Dedifferentiated amniotic fluid mesenchymal stem cell (primary cell): ENCODE results near the gene CAMK1D.
"Not testable (repeated sequence)": the region's sequence is repeated elsewhere in the genome, so short reads cannot be mapped to it uniquely, and the experiment has no call there.

ENCODE experiments used
- DNase-seq: peaks from one replicate; pipeline ENCODE4 v3.0.0-alpha.2; 2016; ENCODE audit errors: extremely low spot score

CAMK1D gene

GRCh38 chr10:12348870-12349628, at the start of gene CAMK1D:
Gene CAMK1D, plus strand, starts transcription at chr10:12349547.
- DNase-seq: peak; percentile 63

GRCh38 chr10:12301036-12301435, 48.3 kb upstream of the CAMK1D start:
- not testable (repeated sequence) for DNase-seq

GRCh38 chr10:12308057-12308456, 41.3 kb upstream of the CAMK1D start:
- DNase-seq: no peak

GRCh38 chr10:12308736-12309375, 40.5 kb upstream of the CAMK1D start:
- DNase-seq: no peak

GRCh38 chr10:12309783-12310182, 39.6 kb upstream of the CAMK1D start:
- not testable (repeated sequence) for DNase-seq

- DNase-seq: no peak
Measured at GRCh38 chr10:12314836-12315235, 34.5 kb upstream of the CAMK1D start.

- DNase-seq: no peak
Measured at GRCh38 chr10:12319076-12319475, 30.3 kb upstream of the CAMK1D start.

GRCh38 chr10:12320892-12321291, 28.5 kb upstream of the CAMK1D start:
- DNase-seq: peak; percentile 11

- DNase-seq: no peak
Measured at GRCh38 chr10:12321641-12322040, 27.7 kb upstream of the CAMK1D start.

GRCh38 chr10:12322583-12323131, 26.7 kb upstream of the CAMK1D start:
- no peak for DNase-seq

- no peak for DNase-seq
Measured at GRCh38 chr10:12324530-12324929, 24.8 kb upstream of the CAMK1D start.

GRCh38 chr10:12327074-12327473, 22.3 kb upstream of the CAMK1D start:
- DNase-seq: no peak

GRCh38 chr10:12327476-12327875, 21.9 kb upstream of the CAMK1D start:
- DNase-seq: no peak

- DNase-seq: not testable (repeated sequence)
Measured at GRCh38 chr10:12328312-12328711, 21.0 kb upstream of the CAMK1D start.

- DNase-seq: no peak
Measured at GRCh38 chr10:12332572-12333379, 16.6 kb upstream of the CAMK1D start.

GRCh38 chr10:12333380-12334185, 15.8 kb upstream of the CAMK1D start:
- DNase-seq: peak; percentile 99

GRCh38 chr10:12334186-12334530, 15.2 kb upstream of the CAMK1D start:
- DNase-seq: no peak

- DNase-seq: not testable (repeated sequence)
Measured at GRCh38 chr10:12335169-12335568, 14.2 kb upstream of the CAMK1D start.

- peak; percentile 52 for DNase-seq
Measured at GRCh38 chr10:12337453-12338372, 11.6 kb upstream of the CAMK1D start.

GRCh38 chr10:12338981-12339380, 10.4 kb upstream of the CAMK1D start:
- DNase-seq: no peak
